Fibroblast of lung (primary cell): ENCODE measurements around the gene PCDH10. TPM values are rescaled to one million over a fixed set of nuclear protein-coding genes. Genes with fewer than 3 reads are reported as not detected.

Experiments
- DNase-seq, 2 donors: peaks; one replicate each; pipeline versions ENCODE4 v3.0.0 to v3.0.0-alpha.2; 2010; ENCODE audit warnings: low read depth in 2 of 2
- H2AFZ ChIP-seq: 2 replicates; pipeline ENCODE4 v1.5.1; 2012; ENCODE audit warnings: low read length, control low read depth, inconsistent platforms
- H3K27ac ChIP-seq: 2 replicates; pipeline ENCODE4 v1.5.1; 2011; ENCODE audit warnings: low read length, control low read depth; ENCODE audit not compliant: insufficient read depth
- H3K27me3 ChIP-seq: 2 replicates; pipeline ENCODE4 v1.5.1; 2011; ENCODE audit warnings: mild to moderate bottlenecking, low read length; ENCODE audit not compliant: control insufficient read depth, insufficient read depth
- H3K36me3 ChIP-seq: 2 replicates; pipeline ENCODE4 v1.5.1; 2011; ENCODE audit warnings: low read length; ENCODE audit not compliant: control insufficient read depth, insufficient read depth
- H3K4me1 ChIP-seq: 2 replicates; pipeline ENCODE4 v1.5.1; 2011; ENCODE audit warnings: low read length; ENCODE audit not compliant: control insufficient read depth, insufficient read depth; ENCODE audit errors: extremely low read depth
- H3K4me2 ChIP-seq: 2 replicates; pipeline ENCODE4 v1.5.1; 2011; ENCODE audit warnings: low read length, control low read depth; ENCODE audit not compliant: insufficient read depth; ENCODE audit errors: extremely low read depth
- H3K4me3 ChIP-seq, 4 experiments: fragments of 200-600 bp in 1 of 4; sonication (generic) in 1 of 4; replicated peaks in 1 of 4; 2 replicates each; pipeline ENCODE4 v1.5.1; 2011 to 2016; ENCODE audit warnings: low read length in 4 of 4, low read depth in 3 of 4, mild to moderate bottlenecking in 3 of 4, control low read depth in 2 of 4, inconsistent platforms in 1 of 4, mixed read lengths in 1 of 4; ENCODE audit not compliant: insufficient read depth in 1 of 4; ENCODE audit errors: control extremely low read depth in 1 of 4
- H3K79me2 ChIP-seq: 2 replicates; pipeline ENCODE4 v1.5.1; 2012; ENCODE audit warnings: mild to moderate bottlenecking, low read length, inconsistent platforms; ENCODE audit not compliant: control insufficient read depth, insufficient read depth
- H3K9ac ChIP-seq: 2 replicates; pipeline ENCODE4 v1.5.1; 2011; ENCODE audit warnings: mild to moderate bottlenecking, low read length, control low read depth; ENCODE audit not compliant: insufficient read depth
- H3K9me3 ChIP-seq: 2 replicates; pipeline ENCODE4 v1.5.1; 2012; ENCODE audit warnings: low read depth, low read length; ENCODE audit not compliant: control insufficient read depth, insufficient read depth
- H4K20me1 ChIP-seq: 2 replicates; pipeline ENCODE4 v1.5.1; 2011; ENCODE audit warnings: low read length; ENCODE audit not compliant: control insufficient read depth, insufficient read depth; ENCODE audit errors: extremely low read depth
- CTCF ChIP-seq, 2 donors: IDR thresholded peaks in 1 of 2; conservative IDR thresholded peaks in 1 of 2; 1 replicate in 1 of 2; 2 replicates in 1 of 2; pipeline ENCODE4 v1.5.1; 2011 to 2012; ENCODE audit warnings: low read length in 2 of 2, control low read depth in 1 of 2, inconsistent platforms in 1 of 2, low read depth in 1 of 2, mild to moderate bottlenecking in 1 of 2
- EZH2 ChIP-seq: IDR thresholded peaks from 2 replicates; pipeline ENCODE4 v1.5.1; 2012; ENCODE audit warnings: low read length, control low read depth, mild to moderate bottlenecking; ENCODE audit errors: missing control alignments
- polyA plus RNA-seq, 2 donors: library from polyadenylated mRNA; depleted of rRNA in 1 of 2; stranded (reverse) in 1 of 2; unstranded in 1 of 2; fragments of >200 nt; gene quantifications; 2 replicates each; pipeline ENCODE4 v1.2.1, GENCODE V29; 2011 to 2012; ENCODE audit warnings: missing spikeins in 1 of 2
- total RNA-seq: library from RNA; depleted of rRNA; stranded (reverse); fragments of >200 nt; gene quantifications from 2 replicates; pipeline ENCODE4 v1.2.1, GENCODE V29; 2014

The PCDH10 gene
- total and polyA plus RNA-seq, 2 donors (not counting 1 experiment from before 2014, with no cell fraction given) = 0.66 to 2.0 TPM

DNA sequence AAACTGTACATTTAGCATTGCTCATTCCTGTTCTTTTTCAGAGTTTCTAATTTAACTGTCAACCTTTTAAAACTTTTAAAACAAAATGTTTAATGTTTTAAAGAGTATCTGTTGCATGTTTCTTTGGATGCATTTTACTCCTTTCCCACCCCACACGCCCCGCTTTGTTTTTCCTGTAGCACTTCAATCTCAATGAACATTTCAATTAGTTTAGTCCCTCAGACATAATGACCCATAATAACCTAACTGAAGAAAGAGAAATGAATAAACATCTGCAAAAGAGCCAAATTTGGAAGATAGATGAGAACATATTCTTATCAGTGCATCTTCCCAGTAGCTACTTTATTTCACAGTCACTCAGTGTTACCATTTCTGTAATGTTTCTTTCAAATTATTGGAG, 7.5 kb downstream of the PCDH10 start:
- no peaks in the 10 kb centered on the region for H3K36me3 ChIP-seq
- no peaks in the 10 kb centered on the region for H3K4me1 ChIP-seq
- no peak overlapping the region for H2AFZ ChIP-seq
- H3K4me3 ChIP-seq = no peak overlapping the region
- DNase-seq = no peak
- no peak overlapping the region for H3K9ac ChIP-seq
- H4K20me1 ChIP-seq = no peaks in the 10 kb centered on the region
- no peak for TF ChIP-seq CTCF (conservative IDR thresholded peaks at IDR 0.05 in 1 of 2, IDR thresholded peaks at IDR 0.05 in 1 of 2; ENCODE audit: low read depth in 1 of 2, low read length in 2 of 2)
- TF ChIP-seq EZH2 = no peak
- H3K27me3 ChIP-seq = no peaks in the 10 kb centered on the region
- no peaks in the 10 kb centered on the region for H3K79me2 ChIP-seq
- H3K27ac ChIP-seq = no peak overlapping the region
- no peak overlapping the region for H3K4me2 ChIP-seq
- H3K9me3 ChIP-seq = no peaks in the 10 kb centered on the region

- Histone ChIP-seq H3K4me3 (no peak overlapping the region), H3K27me3 (no peaks in the 10 kb centered on the region), H3K9me3 (no peaks in the 10 kb centered on the region), H3K4me1 (no peaks in the 10 kb centered on the region), H3K4me2 (no peak overlapping the region), H2AFZ (no peak overlapping the region), H3K79me2 (no peaks in the 10 kb centered on the region), H3K36me3 (no peaks in the 10 kb centered on the region), H3K27ac (no peak overlapping the region), H4K20me1 (no peaks in the 10 kb centered on the region), H3K9ac (no peak overlapping the region)
- no peak for TF ChIP-seq CTCF (conservative IDR thresholded peaks at IDR 0.05 in 1 of 2, IDR thresholded peaks at IDR 0.05 in 1 of 2; ENCODE audit: low read depth in 1 of 2, low read length in 2 of 2)
- no peak for TF ChIP-seq EZH2
- DNase-seq = peak in 1 of 2 donors; percentile 32
Measured at GRCh38 chr4:133157460-133158160, 8.5 kb downstream of the PCDH10 start.

DNA sequence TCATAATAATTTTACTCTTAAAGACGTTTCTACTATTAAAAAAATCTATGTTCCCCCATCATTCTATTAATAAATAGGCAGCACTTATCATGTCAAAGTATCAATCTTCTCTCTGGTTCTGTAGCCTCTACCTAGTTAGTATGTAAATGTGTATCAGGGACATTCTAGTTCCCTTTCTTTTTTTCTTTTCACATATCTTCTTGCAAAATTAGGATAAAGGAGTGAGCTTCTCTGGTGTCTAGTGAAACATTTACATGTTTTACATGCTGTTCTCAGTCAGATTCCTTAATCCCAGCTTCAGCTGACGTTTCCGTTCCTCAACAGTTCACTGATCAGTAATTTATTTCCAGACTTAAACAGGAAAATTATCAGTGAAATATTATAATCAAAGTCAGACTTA, 11.8 kb downstream of the PCDH10 start:
- no peak overlapping the region for H2AFZ ChIP-seq
- H3K79me2 ChIP-seq = no peaks in the 10 kb centered on the region
- H3K36me3 ChIP-seq = no peaks in the 10 kb centered on the region
- no peak for DNase-seq
- H3K4me1 ChIP-seq = no peaks in the 10 kb centered on the region
- H3K9me3 ChIP-seq = no peaks in the 10 kb centered on the region
- no peak for TF ChIP-seq CTCF (conservative IDR thresholded peaks at IDR 0.05 in 1 of 2, IDR thresholded peaks at IDR 0.05 in 1 of 2; ENCODE audit: low read depth in 1 of 2, low read length in 2 of 2)
- TF ChIP-seq EZH2 = no peak
- H3K9ac ChIP-seq = no peak overlapping the region
- no peaks in the 10 kb centered on the region for H3K27me3 ChIP-seq
- no peak overlapping the region for H3K4me2 ChIP-seq
- H3K27ac ChIP-seq = no peak overlapping the region
- no peaks in the 10 kb centered on the region for H4K20me1 ChIP-seq
- no peak overlapping the region for H3K4me3 ChIP-seq
